HEK293 (cell line): Measurements from ENCODE around the gene WDTC1.
A peak's percentile ranks its signal among the peaks of the same experiment; 100 is the strongest.
"Not testable (repeated sequence)": the region's sequence is repeated elsewhere in the genome, so short reads cannot be mapped to it uniquely, and the experiment has no call there.

Experiments used
- CTCF ChIA-PET: fragments of 350-600 bp; formaldehyde crosslinking; extraction: SDS; loops from one replicate; lab custom pipeline; 2021; ENCODE audit warnings: antibody characterized with exemption; lab: Yijun Ruan, JAX
- POLR2A ChIA-PET: fragments of 300-600 bp; formaldehyde crosslinking; extraction: SDS; loops from one replicate; lab custom pipeline; 2020; ENCODE audit warnings: antibody characterized with exemption, inconsistent platforms; lab: Yijun Ruan, JAX
- H3K27ac ChIP-seq: fragments of 200-500 bp; sonication (Bioruptor generic); 2 replicates; pipeline ENCODE4 v1.5.1; 2014; ENCODE audit warnings: low read depth, low read length, control low read depth, inconsistent platforms; ENCODE audit errors: extremely low read depth
- H3K36me3 ChIP-seq, 2 experiments: fragments of 200-500 bp in 1 of 2; sonication (Bioruptor generic) in 1 of 2; 1 replicate in 1 of 2; 2 replicates in 1 of 2; pipeline ENCODE4 v1.5.1; 2014 to 2017; ENCODE audit warnings: inconsistent platforms in 2 of 2, low read length in 2 of 2; ENCODE audit not compliant: control insufficient read depth in 2 of 2, insufficient read depth in 1 of 2
- H3K4me1 ChIP-seq: fragments of 200-500 bp; sonication (Bioruptor generic); 2 replicates; pipeline ENCODE4 v1.5.1; 2014; ENCODE audit warnings: mild to moderate bottlenecking, low read length, inconsistent platforms; ENCODE audit not compliant: control insufficient read depth, insufficient read depth
- H3K4me3 ChIP-seq: 2 replicates; pipeline ENCODE4 v1.5.1; 2011; ENCODE audit warnings: low read depth, mild to moderate bottlenecking, control low read depth, low read length, moderate library complexity
- H3K9me3 ChIP-seq: fragments of 200-500 bp; sonication (Bioruptor generic); 2 replicates; pipeline ENCODE4 v1.5.1; 2014; ENCODE audit warnings: low read depth, low read length, inconsistent platforms; ENCODE audit not compliant: control insufficient read depth, insufficient read depth
- EGR2 ChIP-seq: fragments of 450-650 bp; formaldehyde crosslinking; IDR thresholded peaks from 2 replicates; pipeline ENCODE4 v1.5.1; 2016; ENCODE audit warnings: low read depth, missing biosample characterization, missing genetic modification characterization
- GLI2 ChIP-seq: fragments of 450-650 bp; formaldehyde crosslinking; IDR thresholded peaks from 2 replicates; pipeline ENCODE4; 2017; ENCODE audit warnings: missing biosample characterization, missing genetic modification characterization, low read depth, borderline replicate concordance
- KLF16 ChIP-seq: fragments of 450-650 bp; formaldehyde crosslinking; IDR thresholded peaks from 2 replicates; pipeline ENCODE4 v1.5.1; 2017; ENCODE audit warnings: missing biosample characterization, missing genetic modification characterization
- TCF7L2 ChIP-seq: IDR thresholded peaks from 2 replicates; pipeline ENCODE4 v1.6.1; 2011; ENCODE audit warnings: low read depth, mild to moderate bottlenecking, inconsistent platforms, low read length, moderate library complexity, borderline replicate concordance
- ZBTB7A ChIP-seq: fragments of 450-650 bp; formaldehyde crosslinking; IDR thresholded peaks from 2 replicates; pipeline ENCODE4 v1.5.1; 2016; ENCODE audit warnings: low read depth, missing biosample characterization, missing genetic modification characterization
- ZBTB8A ChIP-seq: fragments of 450-650 bp; formaldehyde crosslinking; IDR thresholded peaks from 2 replicates; pipeline ENCODE4 v1.5.1; 2016; ENCODE audit warnings: missing biosample characterization, missing genetic modification characterization
- ZNF354C ChIP-seq: fragments of 450-650 bp; formaldehyde crosslinking; IDR thresholded peaks from 2 replicates; pipeline ENCODE4 v1.5.1; 2016; ENCODE audit warnings: missing biosample characterization, missing genetic modification characterization, low read depth, borderline replicate concordance
- ZNF555 ChIP-seq: fragments of 450-650 bp; formaldehyde crosslinking; conservative IDR thresholded peaks from 2 replicates; pipeline ENCODE4 v1.5.1; 2017; ENCODE audit warnings: missing biosample characterization, mild to moderate bottlenecking, missing genetic modification characterization, inconsistent platforms
- ZNF623 ChIP-seq: fragments of 450-650 bp; formaldehyde crosslinking; IDR thresholded peaks from 2 replicates; pipeline ENCODE4 v1.5.1; 2016; ENCODE audit warnings: missing biosample characterization, missing genetic modification characterization
- TF ChIP-seq, protein P1 (sequence below): fragments of 450-650 bp; formaldehyde crosslinking; IDR thresholded peaks from 2 replicates; pipeline ENCODE4 v1.5.1; 2016; ENCODE audit warnings: missing biosample characterization, missing genetic modification characterization, borderline replicate concordance
- TF ChIP-seq, protein P2 (sequence below): IDR thresholded peaks from 2 replicates; pipeline ENCODE4 v1.6.1; 2011; ENCODE audit warnings: mild to moderate bottlenecking, low read depth, low read length, borderline replicate concordance
- TF ChIP-seq, protein P3 (sequence below): fragments of 450-650 bp; IDR thresholded peaks from 2 replicates; pipeline ENCODE4 v1.5.1; 2018; ENCODE audit warnings: missing biosample characterization, missing genetic modification characterization

Gene WDTC1

GRCh38 chr1:27203946-27204345 is 30.5 kb upstream of the WDTC1 start:
- H3K27ac ChIP-seq = no peak overlapping the region
- POLR2A ChIA-PET = no interaction called here
- TF ChIP-seq EGR2 (tag by site-specific recombination) = no peak
- TF ChIP-seq ZNF555 = no peak
- TF ChIP-seq ZNF354C (tag by site-specific recombination) = no peak
- no peak for TF ChIP-seq GLI2 (tag by site-specific recombination)
- TF ChIP-seq, protein P1, sequence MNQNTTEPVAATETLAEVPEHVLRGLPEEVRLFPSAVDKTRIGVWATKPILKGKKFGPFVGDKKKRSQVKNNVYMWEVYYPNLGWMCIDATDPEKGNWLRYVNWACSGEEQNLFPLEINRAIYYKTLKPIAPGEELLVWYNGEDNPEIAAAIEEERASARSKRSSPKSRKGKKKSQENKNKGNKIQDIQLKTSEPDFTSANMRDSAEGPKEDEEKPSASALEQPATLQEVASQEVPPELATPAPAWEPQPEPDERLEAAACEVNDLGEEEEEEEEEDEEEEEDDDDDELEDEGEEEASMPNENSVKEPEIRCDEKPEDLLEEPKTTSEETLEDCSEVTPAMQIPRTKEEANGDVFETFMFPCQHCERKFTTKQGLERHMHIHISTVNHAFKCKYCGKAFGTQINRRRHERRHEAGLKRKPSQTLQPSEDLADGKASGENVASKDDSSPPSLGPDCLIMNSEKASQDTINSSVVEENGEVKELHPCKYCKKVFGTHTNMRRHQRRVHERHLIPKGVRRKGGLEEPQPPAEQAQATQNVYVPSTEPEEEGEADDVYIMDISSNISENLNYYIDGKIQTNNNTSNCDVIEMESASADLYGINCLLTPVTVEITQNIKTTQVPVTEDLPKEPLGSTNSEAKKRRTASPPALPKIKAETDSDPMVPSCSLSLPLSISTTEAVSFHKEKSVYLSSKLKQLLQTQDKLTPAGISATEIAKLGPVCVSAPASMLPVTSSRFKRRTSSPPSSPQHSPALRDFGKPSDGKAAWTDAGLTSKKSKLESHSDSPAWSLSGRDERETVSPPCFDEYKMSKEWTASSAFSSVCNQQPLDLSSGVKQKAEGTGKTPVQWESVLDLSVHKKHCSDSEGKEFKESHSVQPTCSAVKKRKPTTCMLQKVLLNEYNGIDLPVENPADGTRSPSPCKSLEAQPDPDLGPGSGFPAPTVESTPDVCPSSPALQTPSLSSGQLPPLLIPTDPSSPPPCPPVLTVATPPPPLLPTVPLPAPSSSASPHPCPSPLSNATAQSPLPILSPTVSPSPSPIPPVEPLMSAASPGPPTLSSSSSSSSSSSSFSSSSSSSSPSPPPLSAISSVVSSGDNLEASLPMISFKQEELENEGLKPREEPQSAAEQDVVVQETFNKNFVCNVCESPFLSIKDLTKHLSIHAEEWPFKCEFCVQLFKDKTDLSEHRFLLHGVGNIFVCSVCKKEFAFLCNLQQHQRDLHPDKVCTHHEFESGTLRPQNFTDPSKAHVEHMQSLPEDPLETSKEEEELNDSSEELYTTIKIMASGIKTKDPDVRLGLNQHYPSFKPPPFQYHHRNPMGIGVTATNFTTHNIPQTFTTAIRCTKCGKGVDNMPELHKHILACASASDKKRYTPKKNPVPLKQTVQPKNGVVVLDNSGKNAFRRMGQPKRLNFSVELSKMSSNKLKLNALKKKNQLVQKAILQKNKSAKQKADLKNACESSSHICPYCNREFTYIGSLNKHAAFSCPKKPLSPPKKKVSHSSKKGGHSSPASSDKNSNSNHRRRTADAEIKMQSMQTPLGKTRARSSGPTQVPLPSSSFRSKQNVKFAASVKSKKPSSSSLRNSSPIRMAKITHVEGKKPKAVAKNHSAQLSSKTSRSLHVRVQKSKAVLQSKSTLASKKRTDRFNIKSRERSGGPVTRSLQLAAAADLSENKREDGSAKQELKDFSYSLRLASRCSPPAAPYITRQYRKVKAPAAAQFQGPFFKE (tag by site-specific recombination) = no peak
- no peak for TF ChIP-seq ZNF623
- TF ChIP-seq ZBTB8A (tag by site-specific recombination) = no peak
- TF ChIP-seq KLF16 (tag by site-specific recombination) = no peak
- TF ChIP-seq TCF7L2 = no peak
- no peak for TF ChIP-seq ZBTB7A (tag by site-specific recombination)
- TF ChIP-seq, protein P2, sequence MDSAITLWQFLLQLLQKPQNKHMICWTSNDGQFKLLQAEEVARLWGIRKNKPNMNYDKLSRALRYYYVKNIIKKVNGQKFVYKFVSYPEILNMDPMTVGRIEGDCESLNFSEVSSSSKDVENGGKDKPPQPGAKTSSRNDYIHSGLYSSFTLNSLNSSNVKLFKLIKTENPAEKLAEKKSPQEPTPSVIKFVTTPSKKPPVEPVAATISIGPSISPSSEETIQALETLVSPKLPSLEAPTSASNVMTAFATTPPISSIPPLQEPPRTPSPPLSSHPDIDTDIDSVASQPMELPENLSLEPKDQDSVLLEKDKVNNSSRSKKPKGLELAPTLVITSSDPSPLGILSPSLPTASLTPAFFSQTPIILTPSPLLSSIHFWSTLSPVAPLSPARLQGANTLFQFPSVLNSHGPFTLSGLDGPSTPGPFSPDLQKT = no peak
- TF ChIP-seq, all 188 proteins: peak for 0
- Histone ChIP-seq H3K4me3 (no peak overlapping the region), H3K4me1 (no peaks in the 10 kb centered on the region), H3K9me3 (no peaks in the 10 kb centered on the region), H3K36me3 (no peaks in the 10 kb centered on the region)
- CTCF ChIA-PET = interaction anchor here (0.6 to 0.9 kb wide), 3 partner anchors 78 to 110 kb away, joined by 3 to 4 read pairs (median 3); no protein-coding TSS in a partner anchor

- H3K36me3 ChIP-seq, H3K27ac ChIP-seq, H3K4me1 ChIP-seq, POLR2A ChIA-PET, H3K9me3 ChIP-seq, CTCF ChIA-PET, H3K4me3 ChIP-seq: not testable (repeated sequence)
- TF ChIP-seq, protein P3, sequence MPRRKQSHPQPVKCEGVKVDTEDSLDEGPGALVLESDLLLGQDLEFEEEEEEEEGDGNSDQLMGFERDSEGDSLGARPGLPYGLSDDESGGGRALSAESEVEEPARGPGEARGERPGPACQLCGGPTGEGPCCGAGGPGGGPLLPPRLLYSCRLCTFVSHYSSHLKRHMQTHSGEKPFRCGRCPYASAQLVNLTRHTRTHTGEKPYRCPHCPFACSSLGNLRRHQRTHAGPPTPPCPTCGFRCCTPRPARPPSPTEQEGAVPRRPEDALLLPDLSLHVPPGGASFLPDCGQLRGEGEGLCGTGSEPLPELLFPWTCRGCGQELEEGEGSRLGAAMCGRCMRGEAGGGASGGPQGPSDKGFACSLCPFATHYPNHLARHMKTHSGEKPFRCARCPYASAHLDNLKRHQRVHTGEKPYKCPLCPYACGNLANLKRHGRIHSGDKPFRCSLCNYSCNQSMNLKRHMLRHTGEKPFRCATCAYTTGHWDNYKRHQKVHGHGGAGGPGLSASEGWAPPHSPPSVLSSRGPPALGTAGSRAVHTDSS = peak; percentile 98
Measured at GRCh38 chr1:27207238-27207637, 27.2 kb upstream of the WDTC1 start.
